SK-N-SH treated with all-trans-retinoic acid at 6 μM for 48 hours (cell line): Measurements from ENCODE around the gene SOD3.

Source experiments
- ARNTL ChIP-seq: fragments of 450-650 bp; formaldehyde crosslinking; IDR thresholded peaks from 2 replicates; pipeline ENCODE4 v1.5.0; 2020; ENCODE audit warnings: low read depth, mild to moderate bottlenecking, moderate library complexity, borderline replicate concordance
- ESRRG ChIP-seq: fragments of 250-450 bp; sonication (Bioruptor Pico); IDR thresholded peaks from 2 replicates; pipeline ENCODE4 v1.6.1; 2021; ENCODE audit warnings: mild to moderate bottlenecking
- PATZ1 ChIP-seq: fragments of 250-450 bp; sonication (Bioruptor Pico); IDR thresholded peaks from 2 replicates; pipeline ENCODE4 v1.8.0; 2020; ENCODE audit warnings: mild to moderate bottlenecking, moderate library complexity, borderline replicate concordance
- PPARA ChIP-seq: fragments of 250-450 bp; sonication (Bioruptor Pico); IDR thresholded peaks from 2 replicates; pipeline ENCODE4 v1.5.0; 2020; ENCODE audit warnings: mild to moderate bottlenecking, borderline replicate concordance
- ZFP3 ChIP-seq: fragments of 250-450 bp; sonication (Bioruptor Pico); IDR thresholded peaks from 2 replicates; pipeline ENCODE4 v1.5.0; 2020; ENCODE audit warnings: mild to moderate bottlenecking, moderate library complexity
- ZFP30 ChIP-seq: fragments of 450-650 bp; formaldehyde crosslinking; IDR thresholded peaks from 2 replicates; pipeline ENCODE4 v1.5.0; 2022; ENCODE audit warnings: mild to moderate bottlenecking, moderate library complexity
- ZNF70 ChIP-seq: fragments of 450-650 bp; formaldehyde crosslinking; IDR thresholded peaks from 2 replicates; pipeline ENCODE4 v1.5.0; 2020; ENCODE audit warnings: mild to moderate bottlenecking, moderate library complexity
- TF ChIP-seq, protein P1 (sequence below): fragments of 250-450 bp; sonication (Bioruptor Pico); IDR thresholded peaks from 2 replicates; pipeline ENCODE4 v1.5.1; 2020; ENCODE audit warnings: low read depth, mild to moderate bottlenecking, moderate library complexity

GRCh38 chr4:24775750-24776149 is 19.6 kb upstream of the SOD3 start:
- no peak for TF ChIP-seq ZFP3
- TF ChIP-seq PPARA (CRISPR knock-in tag): no peak
- TF ChIP-seq, protein P1, sequence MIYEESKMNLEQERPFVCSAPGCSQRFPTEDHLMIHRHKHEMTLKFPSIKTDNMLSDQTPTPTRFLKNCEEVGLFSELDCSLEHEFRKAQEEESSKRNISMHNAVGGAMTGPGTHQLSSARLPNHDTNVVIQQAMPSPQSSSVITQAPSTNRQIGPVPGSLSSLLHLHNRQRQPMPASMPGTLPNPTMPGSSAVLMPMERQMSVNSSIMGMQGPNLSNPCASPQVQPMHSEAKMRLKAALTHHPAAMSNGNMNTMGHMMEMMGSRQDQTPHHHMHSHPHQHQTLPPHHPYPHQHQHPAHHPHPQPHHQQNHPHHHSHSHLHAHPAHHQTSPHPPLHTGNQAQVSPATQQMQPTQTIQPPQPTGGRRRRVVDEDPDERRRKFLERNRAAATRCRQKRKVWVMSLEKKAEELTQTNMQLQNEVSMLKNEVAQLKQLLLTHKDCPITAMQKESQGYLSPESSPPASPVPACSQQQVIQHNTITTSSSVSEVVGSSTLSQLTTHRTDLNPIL (CRISPR knock-in tag): no peak
- TF ChIP-seq PATZ1 (CRISPR knock-in tag): no peak
- TF ChIP-seq ZFP30: no peak
- no peak for TF ChIP-seq ZNF70 (CRISPR knock-in tag)
- TF ChIP-seq ESRRG (CRISPR knock-in tag): no peak
- TF ChIP-seq ARNTL: no peak
